AG20443 (cell line): ENCODE measurements around the gene GAS7.
A peak's percentile ranks its signal among the peaks of the same experiment; 100 is the strongest.

Experiments used
- DNase-seq: peaks from one replicate; pipeline ENCODE4 v3.0.0; 2012; ENCODE audit warnings: low spot score, mixed read lengths

The GAS7 gene

GRCh38 chr17:9890124-9890523 lies 308.3 kb downstream of the GAS7 start:
- peak; percentile 62 for DNase-seq

- DNase-seq, result no peak
Measured at GRCh38 chr17:9887508-9887907, 310.9 kb downstream of the GAS7 start.

DNA sequence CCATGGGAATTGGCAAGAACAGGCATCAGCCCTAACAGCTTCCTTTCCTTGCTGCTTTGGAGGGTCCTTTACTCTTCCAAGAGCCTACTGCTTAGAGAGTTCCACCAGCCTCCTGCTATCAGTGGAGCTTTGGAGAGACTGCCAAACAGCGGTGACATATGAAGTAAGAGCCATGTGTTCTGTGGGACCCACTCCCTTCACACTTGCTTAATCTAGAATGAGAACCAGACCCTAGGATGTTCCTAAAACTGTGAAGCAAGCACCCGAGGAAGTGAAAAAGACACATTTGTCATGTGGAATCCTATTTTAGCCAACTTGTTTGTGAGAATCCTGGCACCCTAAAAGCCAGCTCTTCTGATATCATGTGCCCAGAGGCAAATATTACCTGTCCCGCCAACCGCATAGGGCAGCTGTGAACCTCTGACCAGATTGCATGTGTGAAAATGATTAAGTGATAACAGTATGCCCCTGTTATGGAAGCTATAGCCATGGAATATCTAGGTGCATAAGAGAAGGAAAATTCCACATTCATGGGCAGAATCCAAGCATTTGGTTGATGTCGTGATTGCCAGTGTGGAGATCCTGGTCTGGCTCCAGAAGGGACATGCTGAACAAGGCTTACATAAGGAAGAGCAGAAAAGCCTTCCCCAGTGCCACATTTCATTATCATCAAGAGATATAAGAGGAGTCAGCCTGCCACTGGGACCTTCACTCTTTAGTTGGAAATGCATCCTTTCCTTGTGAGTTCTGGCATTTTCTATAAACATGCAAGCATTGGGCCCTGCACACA lies 312.1 kb downstream of the GAS7 start:
- no peak for DNase-seq

- no peak for DNase-seq
Measured at GRCh38 chr17:9883451-9883850, 315.0 kb downstream of the GAS7 start.

GRCh38 chr17:9880582-9880999 lies 317.8 kb downstream of the GAS7 start:
- DNase-seq, result no peak

DNA sequence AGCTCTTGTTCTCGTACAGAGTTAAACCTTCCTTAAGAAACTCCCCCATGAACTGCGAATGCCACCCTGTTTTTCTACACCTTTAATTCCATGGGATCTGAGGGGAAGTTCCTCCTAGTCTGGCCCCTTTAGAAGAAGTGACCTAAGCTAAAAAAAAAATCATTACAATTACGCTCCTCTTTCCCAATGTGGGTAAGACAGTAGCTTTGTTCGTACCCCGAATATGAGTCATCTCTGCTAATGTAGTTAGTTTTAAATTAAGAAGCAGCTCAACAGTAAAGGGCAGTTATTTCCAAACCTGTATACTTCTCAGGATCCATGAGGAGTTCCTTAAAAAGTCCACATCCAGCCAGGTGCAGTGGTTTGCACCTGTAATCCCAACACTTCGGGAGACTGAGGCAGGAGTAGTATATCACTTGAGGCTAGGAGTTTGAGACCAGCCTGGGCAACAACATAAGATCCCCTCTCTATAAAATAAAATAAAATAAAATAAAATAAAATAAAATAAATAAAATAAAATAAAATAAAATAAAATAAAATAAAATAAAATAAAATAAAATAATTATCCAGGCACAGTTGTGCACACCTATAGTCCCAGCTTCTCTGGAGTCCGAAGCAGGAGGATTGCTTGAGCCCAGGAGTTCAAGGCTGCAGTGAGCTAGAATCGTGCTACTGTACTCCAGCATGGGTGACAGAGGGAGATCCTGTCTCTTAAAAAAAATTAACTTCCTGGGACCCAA lies 319.4 kb downstream of the GAS7 start:
- no peak for DNase-seq

- no peak for DNase-seq
Measured at GRCh38 chr17:9878356-9878755, 320.1 kb downstream of the GAS7 start.

DNA sequence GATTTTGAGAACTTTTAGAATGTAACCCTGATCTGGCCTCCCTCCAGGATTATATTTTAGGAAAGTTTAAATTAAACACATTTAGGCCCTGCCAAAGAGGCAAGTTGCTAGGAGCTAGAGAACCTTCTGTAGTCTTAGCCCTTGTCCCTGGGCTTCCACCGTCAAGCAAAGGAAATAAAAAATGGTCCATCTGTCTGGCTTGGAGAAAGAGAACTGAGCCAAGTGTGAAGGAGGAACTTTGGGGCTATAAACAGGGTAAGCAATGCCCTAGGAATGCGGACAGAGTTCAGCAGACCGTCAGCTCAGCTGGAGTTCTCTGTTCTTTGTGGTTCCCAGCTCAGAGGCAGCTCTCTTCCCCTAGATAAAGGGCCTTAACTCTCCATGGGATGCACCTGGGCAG lies 323.0 kb downstream of the GAS7 start:
- DNase-seq, result peak; percentile 89

- no peak for DNase-seq
Measured at GRCh38 chr17:9874722-9875121, 323.7 kb downstream of the GAS7 start.

GRCh38 chr17:9872852-9873251 lies 325.6 kb downstream of the GAS7 start:
- DNase-seq, result no peak

DNA sequence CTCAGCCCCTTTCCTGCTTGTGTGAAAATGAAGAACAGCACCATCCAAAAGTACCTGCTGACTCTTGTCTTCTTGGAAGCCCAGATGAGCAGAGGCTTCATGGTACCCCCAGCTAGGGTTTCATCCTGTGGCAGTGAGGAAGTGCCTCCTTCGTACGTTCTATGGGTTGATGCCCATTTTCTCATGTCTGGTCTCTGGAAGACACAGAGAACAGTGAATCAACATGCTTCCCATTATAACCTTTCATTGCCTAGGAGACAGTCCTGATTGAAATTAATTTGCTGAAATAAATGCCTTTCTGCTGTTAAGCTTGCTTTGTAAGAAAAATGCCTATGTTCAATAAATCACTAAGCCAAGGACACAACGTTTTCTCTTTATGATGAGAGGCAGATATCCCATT lies 329.9 kb downstream of the GAS7 start:
- no peak for DNase-seq

DNA sequence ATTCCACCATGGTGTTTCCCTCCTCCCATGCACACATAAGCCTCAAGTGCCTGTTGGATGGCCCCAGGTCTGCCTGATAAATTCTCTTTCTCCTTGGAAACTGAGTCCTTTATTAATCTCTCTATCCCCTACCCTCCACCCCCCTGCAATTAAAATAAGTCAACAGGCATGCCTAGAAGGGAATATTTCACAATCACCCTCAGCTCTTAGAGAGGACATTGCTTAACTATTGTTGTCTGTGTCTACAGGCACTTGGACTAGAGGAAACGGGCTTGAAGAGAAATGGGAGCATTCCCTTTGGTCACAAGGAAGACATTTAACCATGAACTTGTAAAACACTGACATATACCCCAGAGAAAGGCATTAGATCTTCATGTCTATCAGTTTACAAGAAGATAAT lies 332.8 kb downstream of the GAS7 start:
- no peak for DNase-seq

- DNase-seq, result no peak
Measured at GRCh38 chr17:9862949-9863348, 335.5 kb downstream of the GAS7 start.

DNA sequence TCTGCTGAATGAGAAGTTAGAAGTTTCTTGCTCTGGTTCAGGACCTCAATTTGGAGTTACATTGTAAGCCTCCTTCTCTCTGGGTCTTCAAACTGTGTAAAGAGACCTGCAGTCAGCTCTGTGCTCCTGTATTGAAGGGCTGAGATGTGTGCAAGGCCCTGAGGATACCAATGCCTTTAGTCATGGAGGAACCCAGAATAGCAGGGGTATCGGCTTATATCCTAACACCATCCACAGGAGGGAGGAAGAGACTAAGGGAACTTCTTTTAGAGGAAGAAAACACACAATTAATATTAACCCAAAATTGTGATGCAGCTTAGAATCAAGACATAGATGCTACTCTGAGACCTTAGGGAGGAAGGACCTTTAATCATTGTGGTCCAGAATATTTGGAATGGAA lies 336.2 kb downstream of the GAS7 start:
- DNase-seq, result no peak

GRCh38 chr17:9860851-9861250 lies 337.6 kb downstream of the GAS7 start:
- no peak for DNase-seq
